GM20000 (cell line): Measurements from ENCODE around the gene CFAP46.

Source experiments
- DNase-seq: peaks from one replicate; pipeline ENCODE4 v3.0.0; 2012; ENCODE audit warnings: low spot score
- TF ChIP-seq, protein P1 (sequence below): IDR thresholded peaks from 2 replicates; pipeline ENCODE4 v1.5.1; 2012; ENCODE audit warnings: mild to moderate bottlenecking, control low read depth; ENCODE audit errors: extremely low read depth, missing control alignments

CFAP46 gene

GRCh38 chr10:132842397-132842796, 100.0 kb downstream of the CFAP46 start:
- TF ChIP-seq, protein P1, sequence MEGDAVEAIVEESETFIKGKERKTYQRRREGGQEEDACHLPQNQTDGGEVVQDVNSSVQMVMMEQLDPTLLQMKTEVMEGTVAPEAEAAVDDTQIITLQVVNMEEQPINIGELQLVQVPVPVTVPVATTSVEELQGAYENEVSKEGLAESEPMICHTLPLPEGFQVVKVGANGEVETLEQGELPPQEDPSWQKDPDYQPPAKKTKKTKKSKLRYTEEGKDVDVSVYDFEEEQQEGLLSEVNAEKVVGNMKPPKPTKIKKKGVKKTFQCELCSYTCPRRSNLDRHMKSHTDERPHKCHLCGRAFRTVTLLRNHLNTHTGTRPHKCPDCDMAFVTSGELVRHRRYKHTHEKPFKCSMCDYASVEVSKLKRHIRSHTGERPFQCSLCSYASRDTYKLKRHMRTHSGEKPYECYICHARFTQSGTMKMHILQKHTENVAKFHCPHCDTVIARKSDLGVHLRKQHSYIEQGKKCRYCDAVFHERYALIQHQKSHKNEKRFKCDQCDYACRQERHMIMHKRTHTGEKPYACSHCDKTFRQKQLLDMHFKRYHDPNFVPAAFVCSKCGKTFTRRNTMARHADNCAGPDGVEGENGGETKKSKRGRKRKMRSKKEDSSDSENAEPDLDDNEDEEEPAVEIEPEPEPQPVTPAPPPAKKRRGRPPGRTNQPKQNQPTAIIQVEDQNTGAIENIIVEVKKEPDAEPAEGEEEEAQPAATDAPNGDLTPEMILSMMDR, result no peak
- no peak for DNase-seq

DNA sequence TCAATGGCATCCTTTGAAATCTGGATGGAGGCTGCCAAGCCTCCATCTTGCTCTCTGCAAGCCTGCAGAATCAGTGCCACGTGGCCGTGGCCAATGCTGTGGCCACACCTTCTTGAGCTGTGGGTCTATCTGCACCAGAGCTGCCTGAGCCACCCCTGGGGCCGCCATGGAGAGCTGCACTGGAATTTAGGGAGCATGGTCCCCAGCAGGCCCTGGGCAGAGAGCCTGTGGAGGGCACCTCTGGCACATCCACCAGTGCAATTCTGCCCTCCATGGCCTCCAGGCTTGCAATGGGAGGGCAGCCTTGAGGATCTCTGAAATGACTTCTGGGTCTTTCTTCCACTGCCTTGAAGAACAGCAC, 100.8 kb downstream of the CFAP46 start:
- TF ChIP-seq, protein P1, result no peak
- no peak for DNase-seq

DNA sequence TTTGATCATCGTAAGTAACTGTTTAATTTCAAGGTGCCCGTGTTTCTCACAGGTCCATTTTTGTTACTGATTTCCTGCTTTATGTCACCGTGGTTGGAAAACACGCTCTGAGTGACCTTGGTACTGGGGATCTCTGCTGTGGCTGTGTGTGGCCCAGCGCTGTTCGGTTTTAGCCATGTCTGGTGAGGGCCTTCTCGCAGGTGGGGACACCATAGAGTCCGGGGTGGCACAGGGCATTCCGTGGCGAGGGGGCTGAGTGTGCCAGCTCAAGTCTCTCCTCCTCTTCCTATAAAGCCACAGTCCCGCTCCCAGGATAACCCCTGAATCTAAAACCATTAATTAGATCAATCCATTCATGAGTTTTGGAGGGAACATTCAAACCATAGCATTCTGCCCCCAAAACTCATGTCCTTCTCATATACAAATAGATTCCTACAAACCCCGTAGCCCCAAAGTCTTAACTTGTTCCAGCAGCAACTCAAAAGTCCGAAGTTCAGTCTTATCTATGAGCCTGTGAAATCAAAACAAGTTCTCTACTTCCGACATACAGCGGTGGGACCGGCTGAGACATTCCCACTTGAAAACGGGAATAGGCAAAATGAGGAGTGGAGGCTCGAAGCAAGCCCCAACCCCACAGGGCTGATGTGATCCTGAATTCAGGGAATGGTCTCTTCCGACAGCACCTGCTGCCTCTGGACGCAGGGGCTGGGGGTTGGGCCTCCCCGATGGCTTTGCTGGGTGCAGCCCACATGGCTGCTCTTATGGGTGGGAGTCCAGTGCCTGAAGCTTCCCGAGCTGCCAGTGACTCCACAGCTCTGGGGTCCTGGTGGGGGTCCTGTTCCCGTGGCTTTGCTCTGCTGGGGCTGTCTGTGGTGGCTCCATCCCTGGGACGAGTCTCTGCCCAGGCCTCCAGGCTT, 101.4 kb downstream of the CFAP46 start:
- TF ChIP-seq, protein P1, result no peak
- no peak for DNase-seq

- no peak for DNase-seq
- TF ChIP-seq, protein P1, result no peak
Observed at GRCh38 chr10:132839061-132839460, 103.3 kb downstream of the CFAP46 start.

- DNase-seq, result no peak
- TF ChIP-seq, protein P1, result no peak
Observed at GRCh38 chr10:132838346-132838970, 103.9 kb downstream of the CFAP46 start.

DNA sequence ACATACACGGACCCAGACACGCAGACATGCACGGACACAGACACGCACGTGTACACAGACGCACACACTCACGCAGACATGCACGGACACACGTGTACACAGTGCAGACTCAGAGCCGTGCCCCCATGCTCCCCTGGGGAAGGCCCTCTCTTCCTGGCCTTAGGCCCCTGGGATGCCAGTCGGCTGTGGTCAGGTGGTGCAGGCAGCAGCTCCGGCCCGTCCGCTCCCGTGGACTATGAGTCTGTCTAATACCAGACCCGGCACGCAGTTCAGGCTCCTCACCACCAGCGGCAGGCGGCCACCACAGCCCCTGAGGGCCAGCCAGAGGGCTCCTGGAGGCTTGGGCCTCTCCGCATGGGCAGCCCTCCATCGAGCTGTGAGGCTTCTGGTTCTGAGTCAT, 104.5 kb downstream of the CFAP46 start:
- TF ChIP-seq, protein P1, result no peak
- no peak for DNase-seq

GRCh38 chr10:132836832-132837540, 105.4 kb downstream of the CFAP46 start:
- DNase-seq, result peak; percentile 86
- TF ChIP-seq, protein P1, result peak; percentile 68
